Heart left ventricle (tissue), 16 donors: ENCODE data around the gene MCTP1. TPM values are rescaled to one million over a fixed set of nuclear protein-coding genes. Genes with fewer than 3 reads are reported as not detected.
"Not testable (repeated sequence)": the region's sequence is repeated elsewhere in the genome, so short reads cannot be mapped to it uniquely, and the experiment has no call there.

ENCODE experiments used
- ATAC-seq, 4 donors: fragments of 200-7000 bp; cut with Tn5 transposase; one replicate each; pipeline ENCODE4 v1.9.1; 2020 to 2022; ENCODE audit warnings: moderate library complexity in 4 of 4, mild to moderate bottlenecking in 3 of 4, moderate number of reproducible peaks in 1 of 4
- DNase-seq, 5 donors: peaks; one replicate each; pipeline ENCODE4 v3.0.0-alpha.2; 2020
- H3K27ac ChIP-seq, 12 donors: fragments of 200-600 bp; sonication (generic) in 4 of 12; one replicate each; pipeline versions ENCODE4 v1.5.0 to v1.8.0; 2016 to 2022; ENCODE audit warnings: mild to moderate bottlenecking in 2 of 12
- H3K27me3 ChIP-seq, 9 donors: fragments of 200-600 bp; sonication (generic) in 2 of 9; one replicate each; pipeline versions ENCODE4 v1.5.1 to v1.8.0; 2016 to 2022; ENCODE audit warnings: mild to moderate bottlenecking in 3 of 9
- H3K36me3 ChIP-seq, 9 donors: fragments of 200-600 bp; sonication (generic) in 2 of 9; one replicate each; pipeline versions ENCODE4 v1.5.0 to v1.8.0; 2018 to 2022; ENCODE audit warnings: mild to moderate bottlenecking in 2 of 9
- H3K4me1 ChIP-seq, 12 donors: fragments of 200-600 bp; sonication (generic) in 4 of 12; one replicate each; pipeline versions ENCODE4 v1.5.0 to v1.8.0; 2016 to 2022; ENCODE audit warnings: mild to moderate bottlenecking in 3 of 12
- H3K4me3 ChIP-seq, 12 donors: fragments of 200-600 bp; sonication (generic) in 4 of 12; one replicate each; pipeline versions ENCODE4 v1.5.0 to v1.8.0; 2017 to 2022; ENCODE audit warnings: mild to moderate bottlenecking in 9 of 12, moderate library complexity in 4 of 12
- H3K9me3 ChIP-seq, 12 donors: fragments of 200-600 bp; sonication (generic) in 4 of 12; one replicate each; pipeline versions ENCODE4 v1.5.0 to v1.8.0; 2016 to 2022; ENCODE audit warnings: mild to moderate bottlenecking in 1 of 12
- POLR2A ChIP-seq, 2 donors: fragments of 450-650 bp; IDR thresholded peaks; one replicate each; pipeline ENCODE4 v1.6.1; 2017; ENCODE audit warnings: antibody characterized with exemption in 2 of 2, mild to moderate bottlenecking in 2 of 2, moderate library complexity in 2 of 2
- WGBS, 4 donors: extraction: QIAGEN DNeasy Blood & Tissue Kit in 2 of 4; methylation state at CpG; one replicate each; pipeline versions ENCODE4 v1.1.5 to v1.1.7; 2013 to 2018; 5-methylcytosine and 5-hydroxymethylcytosine counted together
- intact Hi-C, 10 donors: fragments of 100-400 bp; cut with DNase I; formaldehyde crosslinking; loops; one replicate each; pipeline versions ENCODE4 v1.11.1 to v1.14.2; 2022
- polyA plus RNA-seq, 2 donors: library from polyadenylated mRNA; stranded (reverse); fragments of 200-250 nt; gene quantifications; one replicate each; pipeline ENCODE4 v1.2.3, GENCODE V29; 2013
- total RNA-seq, 9 donors: library from RNA; depleted of rRNA in 2 of 9; stranded (reverse); fragments of >200 nt in 2 of 9; fragmentation: NEBNext Ultra II Directional in 3 of 9; extraction: Animal tissue kit (Norgen Biotek cat#: 25700) in 3 of 9; gene quantifications; one replicate each; pipeline versions ENCODE4 v1.1.0 to v1.2.4, GENCODE V29; 2016 to 2023
- TF ChIP-seq, protein P1 (sequence below), 12 donors: fragments of 200-600 bp; sonication (generic) in 4 of 12; IDR thresholded peaks; one replicate each; pipeline versions ENCODE4 v1.5.0 to v1.8.0; 2018 to 2022; ENCODE audit warnings: antibody characterized with exemption in 12 of 12, mild to moderate bottlenecking in 5 of 12
- donor health status: ischemic (EF 13 %, LVEDD 7.1; RV severe dilation, severe dysfunction).
- donor health status: healthy with polysubstance abuse.
- donor health status: DM: no; HTN: yes; CAD: no.
- donor health status: DM: no; HTN: no; CAD: no.
- donor health status: ischemic (EF 25% LVEDD 6.9; RV normal size, moderate dysfunction).
- donor health status: ischemic (EF 25% LVEDD 5.7; RV mildly dilated, moderate dysfunction).
- donor health status: healthy.
- donor health status: DM: yes; HTN: yes; CAD: no.
- donor health status: ischemic (EF 35%, LVEDD 5.7; RV mildly dilated, moderate dysfunction).
- donor health status: nonischemic (EF 11% LVEDD 7.7; RV severe dilation, severe dysfunction).
- donor health status: DM: yes; HTN: yes; CAD: no.
- donor health status: PGD.
- donor health status: ischemic (EF 29% LVEDD 5.4; RV normal size, mild dysfunction).
- donor health status: nonischemic (EF 23%, LVEDD 6.1; RV moderate dilation, normal function).

Gene MCTP1
- total and polyA plus RNA-seq, 11 donors = 0.91 to 28.4 (median 6.1) TPM

DNA sequence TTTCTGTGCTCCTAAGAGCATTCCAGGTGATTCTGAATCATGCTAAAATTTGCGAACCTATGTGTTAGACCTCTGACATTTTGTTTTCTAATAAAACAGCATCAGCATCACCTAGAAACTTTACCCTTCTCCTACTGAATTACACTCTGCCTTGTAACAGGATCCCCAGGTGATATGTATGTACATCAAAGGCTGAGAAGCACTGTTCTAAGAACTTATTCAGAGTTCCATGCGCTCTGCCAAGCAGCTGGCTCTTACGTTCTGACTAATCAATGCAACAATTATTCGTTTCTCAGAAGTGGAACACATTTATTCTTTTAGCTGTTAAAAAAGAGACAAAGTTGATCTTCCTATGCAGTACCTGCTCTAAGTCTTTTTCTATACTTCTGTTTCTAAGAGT lies 437.9 kb downstream of the MCTP1 start:
- no peak overlapping the region for H3K27ac ChIP-seq
- intact Hi-C loops = no loop called here
- H3K36me3 ChIP-seq = peaks cover 0 to 2% (median 0%) of the 10 kb centered on the region in 9 donors
- DNase-seq (no peak), ATAC-seq (no peak)
- TF ChIP-seq, protein P1, sequence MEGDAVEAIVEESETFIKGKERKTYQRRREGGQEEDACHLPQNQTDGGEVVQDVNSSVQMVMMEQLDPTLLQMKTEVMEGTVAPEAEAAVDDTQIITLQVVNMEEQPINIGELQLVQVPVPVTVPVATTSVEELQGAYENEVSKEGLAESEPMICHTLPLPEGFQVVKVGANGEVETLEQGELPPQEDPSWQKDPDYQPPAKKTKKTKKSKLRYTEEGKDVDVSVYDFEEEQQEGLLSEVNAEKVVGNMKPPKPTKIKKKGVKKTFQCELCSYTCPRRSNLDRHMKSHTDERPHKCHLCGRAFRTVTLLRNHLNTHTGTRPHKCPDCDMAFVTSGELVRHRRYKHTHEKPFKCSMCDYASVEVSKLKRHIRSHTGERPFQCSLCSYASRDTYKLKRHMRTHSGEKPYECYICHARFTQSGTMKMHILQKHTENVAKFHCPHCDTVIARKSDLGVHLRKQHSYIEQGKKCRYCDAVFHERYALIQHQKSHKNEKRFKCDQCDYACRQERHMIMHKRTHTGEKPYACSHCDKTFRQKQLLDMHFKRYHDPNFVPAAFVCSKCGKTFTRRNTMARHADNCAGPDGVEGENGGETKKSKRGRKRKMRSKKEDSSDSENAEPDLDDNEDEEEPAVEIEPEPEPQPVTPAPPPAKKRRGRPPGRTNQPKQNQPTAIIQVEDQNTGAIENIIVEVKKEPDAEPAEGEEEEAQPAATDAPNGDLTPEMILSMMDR (IDR thresholded peaks at IDR 0.05) = no peak
- TF ChIP-seq POLR2A (IDR thresholded peaks at IDR 0.05) = no peak
- no peak overlapping the region for H3K4me3 ChIP-seq
- H3K27me3 ChIP-seq = no peaks in the 10 kb centered on the region
- H3K4me1 ChIP-seq = peaks cover 0 to 5% (median 0%) of the 10 kb centered on the region in 12 donors
- 75 to 87% (median 86%) methylated on average over 4 of the region's 4 CpGs for WGBS, 4 donors
- no peaks in the 10 kb centered on the region for H3K9me3 ChIP-seq

DNA sequence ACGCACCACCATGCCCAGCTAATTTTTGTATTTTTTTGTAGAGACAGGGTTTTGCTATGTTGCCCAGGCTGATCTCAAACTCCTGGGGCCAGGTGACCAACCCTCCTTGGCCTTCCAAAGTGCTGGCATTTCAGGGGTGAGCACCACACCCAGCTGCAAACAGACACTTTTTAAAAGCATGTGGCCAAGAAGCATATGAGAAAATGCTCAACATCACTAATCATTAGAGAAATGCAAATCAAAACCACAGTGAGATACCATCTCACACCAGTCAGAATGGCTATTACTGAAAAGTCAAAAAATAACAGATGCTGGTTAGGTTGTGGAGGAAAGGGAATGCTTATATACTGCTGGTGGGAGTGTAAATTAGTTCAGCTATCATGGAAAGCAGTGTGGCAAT lies 439.2 kb downstream of the MCTP1 start:
- intact Hi-C loops, ATAC-seq, H3K27ac ChIP-seq, H3K9me3 ChIP-seq, H3K4me1 ChIP-seq, H3K27me3 ChIP-seq, H3K36me3 ChIP-seq, H3K4me3 ChIP-seq, DNase-seq: not testable (repeated sequence)
- 91 to 97% (median 93%) methylated on average over 1 of the region's 1 CpG for WGBS, 4 donors

DNA sequence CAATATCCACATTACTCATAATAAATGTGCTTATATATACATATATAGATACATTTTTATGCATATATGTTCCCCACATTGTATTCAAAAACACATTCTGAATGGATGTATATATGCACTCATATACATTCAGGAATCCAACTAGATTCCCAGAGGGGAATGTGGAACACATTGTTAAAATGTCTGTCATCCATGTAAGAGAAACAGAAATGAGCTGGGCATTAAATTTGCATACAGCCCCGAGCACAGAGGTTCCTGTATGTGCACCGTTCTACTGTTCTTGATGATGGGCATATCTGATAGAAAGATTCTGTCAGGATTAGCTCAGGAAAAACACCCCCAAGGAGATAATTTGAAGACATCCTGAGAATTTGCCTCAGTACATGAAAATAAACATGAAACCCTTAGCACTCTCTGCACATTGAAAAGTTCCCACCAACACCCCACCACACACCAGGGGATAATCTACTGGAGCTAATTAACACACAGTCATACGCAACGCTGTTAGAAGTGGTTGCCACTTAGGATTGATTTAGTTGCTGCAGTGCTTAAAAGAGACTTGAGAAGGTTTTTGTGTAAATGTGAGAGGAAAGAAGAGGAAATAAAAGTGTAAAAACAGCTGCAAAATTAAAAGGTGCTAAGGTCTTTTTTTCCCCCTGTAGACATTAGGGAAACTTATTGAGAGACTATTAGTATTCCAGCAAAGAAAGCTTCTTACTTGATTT lies 443.1 kb downstream of the MCTP1 start:
- no peak overlapping the region for H3K4me3 ChIP-seq
- TF ChIP-seq, protein P1 (IDR thresholded peaks at IDR 0.05) = no peak
- no peak for TF ChIP-seq POLR2A (IDR thresholded peaks at IDR 0.05)
- DNase-seq (no peak), ATAC-seq (no peak)
- H3K27me3 ChIP-seq = no peaks in the 10 kb centered on the region
- intact Hi-C loops = no loop called here
- H3K27ac ChIP-seq = no peak overlapping the region
- H3K9me3 ChIP-seq = no peaks in the 10 kb centered on the region
- WGBS, 4 donors = 58 to 71% (median 65%) methylated on average over 4 of the region's 4 CpGs
- peaks cover 0 to 17% (median 0%) of the 10 kb centered on the region in 9 donors for H3K36me3 ChIP-seq
- H3K4me1 ChIP-seq = no peaks in the 10 kb centered on the region

GRCh38 chr5:94833851-94834250 lies 451.0 kb downstream of the MCTP1 start:
- 68 to 73% (median 70%) methylated on average over 2 of the region's 2 CpGs for whole genome bisulfite sequencing, 4 donors
- Histone ChIP-seq H3K4me3 (no peak overlapping the region), H3K9me3 (no peaks in the 10 kb centered on the region), H3K36me3 (peaks cover 0 to 25% (median 0%) of the 10 kb centered on the region in 9 donors), H3K4me1 (no peaks in the 10 kb centered on the region), H3K27ac (no peak overlapping the region), H3K27me3 (no peaks in the 10 kb centered on the region)
- no peak for TF ChIP-seq POLR2A (IDR thresholded peaks at IDR 0.05)
- TF ChIP-seq, protein P1 (IDR thresholded peaks at IDR 0.05) = no peak
- DNase-seq (no peak), ATAC-seq (no peak)
- intact Hi-C loops = no loop called here

GRCh38 chr5:94832685-94833084 lies 452.2 kb downstream of the MCTP1 start:
- TF ChIP-seq POLR2A (IDR thresholded peaks at IDR 0.05) = no peak
- H3K27me3 ChIP-seq = no peaks in the 10 kb centered on the region
- no peak overlapping the region for H3K4me3 ChIP-seq
- 75 to 83% (median 81%) methylated on average over 4 of the region's 4 CpGs for WGBS, 4 donors
- H3K9me3 ChIP-seq = no peaks in the 10 kb centered on the region
- H3K4me1 ChIP-seq = no peaks in the 10 kb centered on the region
- no peak overlapping the region for H3K27ac ChIP-seq
- ATAC-seq (no peak), DNase-seq (no peak)
- H3K36me3 ChIP-seq = peaks cover 0 to 21% (median 0%) of the 10 kb centered on the region in 9 donors
- intact Hi-C loops = no loop called here
